Adrenal gland (tissue), 12 donors: ENCODE results near the gene ZNF652. TPM values are rescaled to one million over a fixed set of nuclear protein-coding genes. Genes with fewer than 3 reads are reported as not detected.
A peak's percentile ranks its signal among the peaks of the same experiment; 100 is the strongest.

Experiments used
- DNase-seq, 7 donors: peaks; one replicate each; pipeline ENCODE4 v3.0.0-alpha.2; 2019 to 2020
- H3K27ac ChIP-seq, 5 donors: fragments of 200-600 bp; sonication (generic) in 4 of 5; 1 replicate in 3 of 5; 2 replicates in 2 of 5; pipeline versions ENCODE4 v1.5.1 to v1.8.0; 2016 to 2020; ENCODE audit warnings: mild to moderate bottlenecking in 1 of 5
- H3K27me3 ChIP-seq: fragments of 200-600 bp; 2 replicates; pipeline ENCODE4 v1.8.0; 2021
- H3K36me3 ChIP-seq, 2 donors: fragments of 200-600 bp; replicated peaks in 1 of 2; 1 replicate in 1 of 2; 2 replicates in 1 of 2; pipeline versions ENCODE4 v1.5.1 to v1.8.0; 2018 to 2022
- H3K4me1 ChIP-seq, 2 donors: fragments of 200-600 bp; replicated peaks in 1 of 2; 1 replicate in 1 of 2; 2 replicates in 1 of 2; pipeline versions ENCODE4 v1.5.1 to v1.8.0; 2018 to 2021
- H3K4me3 ChIP-seq, 4 donors: fragments of 200-600 bp; sonication (generic) in 3 of 4; one replicate each; pipeline ENCODE4 v1.5.1; 2016 to 2018
- H3K9me3 ChIP-seq, 3 donors: fragments of 200-600 bp; sonication (generic) in 1 of 3; replicated peaks in 1 of 3; 1 replicate in 2 of 3; 2 replicates in 1 of 3; pipeline versions ENCODE4 v1.5.1 to v1.8.0; 2016 to 2021
- CTCF ChIP-seq, 6 experiments: fragments of 450-650 bp in 4 of 6; fragments of 200-600 bp in 2 of 6; sonication (generic) in 1 of 6; IDR thresholded peaks; 1 replicate in 5 of 6; 2 replicates in 1 of 6; pipeline versions ENCODE4 v1.5.1 to v1.8.0; 2016 to 2021; ENCODE audit warnings: antibody characterized with exemption in 6 of 6, mild to moderate bottlenecking in 2 of 6, moderate library complexity in 1 of 6
- POLR2A ChIP-seq, 2 donors: fragments of 450-650 bp; IDR thresholded peaks; one replicate each; pipeline ENCODE4 v1.6.1; 2017; ENCODE audit warnings: antibody characterized with exemption in 2 of 2, mild to moderate bottlenecking in 2 of 2, moderate library complexity in 1 of 2
- WGBS, 4 donors: extraction: QIAGEN DNeasy Blood & Tissue Kit in 2 of 4; methylation state at CpG; one replicate each; pipeline versions ENCODE4 v1.1.5 to v1.1.7; 2013 to 2017; 5-methylcytosine and 5-hydroxymethylcytosine counted together
- intact Hi-C, 2 donors: fragments of 100-400 bp; cut with DNase I; formaldehyde crosslinking; loops; one replicate each; pipeline versions ENCODE4 v1.14.1 to v1.15.0; 2022 to 2023
- polyA plus RNA-seq, 3 donors: library from polyadenylated mRNA; stranded (reverse); fragments of 200-250 nt in 2 of 3; fragments of 350-450 nt in 1 of 3; fragmentation: Illumina TruSeq in 1 of 3; extraction: RNeasy Lipid Tissue Mini Kit (QIAGEN cat#74804) in 1 of 3; gene quantifications; one replicate each; pipeline ENCODE4 v1.2.3, GENCODE V29; 2013 to 2014
- total RNA-seq, 9 donors: library from RNA; depleted of rRNA in 4 of 9; stranded (reverse); fragments of >200 nt in 4 of 9; fragments of 120-200 nt in 1 of 9; fragmentation: NEBNext Ultra II Directional in 1 of 9; extraction: Animal tissue kit (Norgen Biotek cat#: 25700) in 1 of 9; gene quantifications; one replicate each; pipeline versions ENCODE4 v1.1.0 to v1.2.4, GENCODE V29; 2013 to 2023
- donor health status: healthy with polysubstance abuse.
- donor health status: Bipolar disorder and iron deficiency.
- donor health status: DM: yes; HTN: yes; CAD: no.
- donor health status: DM: no; HTN: no; CAD: no.
- donor health status: DM: no; HTN: no; CAD: no.
- donor health status: DM: yes; HTN: yes; CAD: no.

The ZNF652 gene
- total and polyA plus RNA-seq, 12 donors: 22.7 to 58.7 (median 48.1) TPM

DNA sequence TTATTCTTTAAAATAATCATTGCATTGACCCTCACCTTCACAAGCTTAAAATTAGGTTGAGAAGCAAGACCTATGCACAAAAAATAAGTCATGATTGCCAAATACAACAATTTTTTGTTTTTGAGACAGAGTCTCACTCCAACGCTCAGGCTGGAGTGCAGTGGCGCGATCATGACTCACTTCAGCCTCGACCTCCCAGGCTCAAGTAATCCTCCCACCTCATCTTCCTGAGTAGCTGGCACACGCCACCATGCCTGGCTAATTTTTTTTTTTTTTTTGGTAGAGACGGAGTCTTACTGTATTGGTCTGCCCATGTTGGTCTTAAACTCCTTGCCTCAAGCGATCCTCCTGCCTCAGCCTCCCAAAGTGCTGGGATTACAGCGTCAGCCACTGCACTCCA is 24.2 kb downstream of the ZNF652 start:
- intact Hi-C loops: no loop called here
- H3K4me1 ChIP-seq: peaks cover 47 to 72% of the 10 kb centered on the region in 2 donors
- no peak for TF ChIP-seq POLR2A (IDR thresholded peaks at IDR 0.05)
- TF ChIP-seq CTCF (IDR thresholded peaks at IDR 0.05): no peak
- H3K36me3 ChIP-seq: no peaks in the 10 kb centered on the region
- peak overlapping the region; percentile 59 to 81 (median 67) for H3K27ac ChIP-seq
- DNase-seq: peak in 6 of 7 donors; percentile 40 to 77 (median 66)
- 44 to 54% (median 47%) methylated on average over 8 of the region's 8 CpGs for WGBS, 4 donors
- H3K4me3 ChIP-seq: peak overlapping the region in 1 of 4 donors; percentile 1
- no peaks in the 10 kb centered on the region for H3K9me3 ChIP-seq
- H3K27me3 ChIP-seq: no peaks in the 10 kb centered on the region

- no peaks in the 10 kb centered on the region for H3K36me3 ChIP-seq
- H3K4me3 ChIP-seq: no peak overlapping the region
- peaks cover 33 to 53% of the 10 kb centered on the region in 2 donors for H3K4me1 ChIP-seq
- H3K27ac ChIP-seq: peak overlapping the region in 2 of 5 donors; percentile 63 to 69
- 63 to 76% (median 68%) methylated on average over 6 of the region's 6 CpGs for WGBS, 4 donors
- H3K9me3 ChIP-seq: no peaks in the 10 kb centered on the region
- no peak for TF ChIP-seq POLR2A (IDR thresholded peaks at IDR 0.05)
- no peak for TF ChIP-seq CTCF (IDR thresholded peaks at IDR 0.05)
- DNase-seq: no peak
- intact Hi-C loops: no loop called here
- no peaks in the 10 kb centered on the region for H3K27me3 ChIP-seq
These were observed 27.1 kb downstream of the ZNF652 start for GRCh38 chr17:49334744-49335512.

DNA sequence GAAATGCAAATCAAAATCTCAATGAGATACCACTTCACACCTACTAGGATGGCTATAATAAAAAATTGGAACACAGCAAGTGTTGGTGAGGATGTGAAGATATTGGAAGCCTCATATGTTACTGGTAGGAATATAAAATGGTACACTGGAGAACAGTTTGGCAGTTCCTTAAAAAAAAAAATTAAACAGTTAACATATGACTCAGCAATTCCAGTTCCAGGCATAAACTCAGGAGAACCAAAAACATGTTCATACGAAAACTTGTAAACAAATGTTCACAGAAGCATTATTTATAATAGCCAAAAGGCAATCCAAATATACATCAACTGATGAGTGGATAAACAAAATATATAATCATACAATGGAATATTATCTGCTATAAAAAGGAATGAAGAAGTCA is 28.2 kb downstream of the ZNF652 start:
- Histone ChIP-seq H3K4me1 (peaks cover 28 to 43% of the 10 kb centered on the region in 2 donors), H3K27me3 (no peaks in the 10 kb centered on the region), H3K36me3 (no peaks in the 10 kb centered on the region), H3K4me3 (no peak overlapping the region), H3K27ac (peak overlapping the region in 3 of 5 donors; percentile 51 to 69 (median 63)), H3K9me3 (no peaks in the 10 kb centered on the region)
- 13 to 19% (median 18%) methylated on average over 1 of the region's 1 CpG for WGBS, 4 donors
- intact Hi-C loops: no loop called here
- DNase-seq: no peak
- TF ChIP-seq POLR2A (IDR thresholded peaks at IDR 0.05) (no peak), CTCF (IDR thresholded peaks at IDR 0.05) (no peak)

DNA sequence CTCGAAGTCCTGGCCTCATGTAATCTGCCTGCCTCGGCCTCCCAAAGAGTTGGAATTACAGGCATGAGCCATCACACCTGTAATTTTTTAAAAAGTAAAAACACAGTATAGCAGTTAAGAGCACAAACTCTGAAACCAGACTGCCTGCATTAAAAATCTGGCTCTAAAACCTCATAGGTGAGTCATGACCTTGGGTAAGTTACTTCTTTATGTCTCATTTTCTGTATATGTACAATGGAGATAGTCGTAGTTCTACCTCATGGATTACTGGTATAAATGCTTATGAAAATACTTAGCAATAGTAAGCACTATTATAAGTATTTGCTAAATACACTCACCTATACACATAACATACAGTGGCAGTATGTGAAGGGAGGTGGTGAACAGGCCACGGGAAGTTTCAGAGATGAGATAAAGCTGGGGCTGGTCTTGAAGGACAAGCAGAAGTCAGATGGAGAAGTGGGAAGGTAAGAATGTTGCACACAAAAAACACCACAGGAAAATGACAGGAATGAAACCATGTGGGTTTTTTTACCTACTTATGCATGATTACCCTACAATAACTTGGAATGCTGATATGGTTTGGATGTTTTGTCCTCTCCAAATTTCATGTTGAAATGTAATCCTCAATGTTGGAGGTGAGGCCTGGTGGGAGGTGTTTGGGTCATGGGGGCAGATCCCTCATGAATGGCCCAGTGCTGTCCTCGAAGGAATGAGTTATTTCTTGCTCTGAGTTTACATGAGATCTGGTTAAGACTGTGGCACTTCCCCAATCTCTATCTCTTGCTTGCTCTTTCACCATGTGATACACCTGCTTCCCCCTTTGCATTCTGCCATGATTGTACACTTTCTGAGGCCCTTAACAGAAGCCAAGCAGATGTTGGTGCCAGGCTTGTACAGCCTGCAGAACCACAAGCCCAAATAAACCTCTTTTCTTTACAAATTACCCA is 33.9 kb downstream of the ZNF652 start:
- Histone ChIP-seq H3K36me3 (no peaks in the 10 kb centered on the region), H3K4me3 (no peak overlapping the region), H3K4me1 (peaks cover 5 to 8% of the 10 kb centered on the region in 2 donors), H3K9me3 (no peaks in the 10 kb centered on the region), H3K27me3 (no peaks in the 10 kb centered on the region), H3K27ac (no peak overlapping the region)
- no peak for DNase-seq
- intact Hi-C loops: no loop called here
- 61 to 71% (median 66%) methylated on average over 5 of the region's 5 CpGs for WGBS, 4 donors
- TF ChIP-seq POLR2A (IDR thresholded peaks at IDR 0.05) (no peak), CTCF (IDR thresholded peaks at IDR 0.05) (no peak)
